A549 treated with dexamethasone at 1 μM for 4 hours (cell line): Measurements from ENCODE around the gene EVA1C. TPM values are rescaled to one million over a fixed set of nuclear protein-coding genes. Genes with fewer than 3 reads are reported as not detected.

Experiments
- total RNA-seq: library from RNA; stranded (reverse); fragments of 200-300 nt; extraction: Qiagen RNA extraction; gene quantifications from 5 replicates; pipeline ENCODE4 v1.2.3, GENCODE V29; 2022

Gene EVA1C, protein sequence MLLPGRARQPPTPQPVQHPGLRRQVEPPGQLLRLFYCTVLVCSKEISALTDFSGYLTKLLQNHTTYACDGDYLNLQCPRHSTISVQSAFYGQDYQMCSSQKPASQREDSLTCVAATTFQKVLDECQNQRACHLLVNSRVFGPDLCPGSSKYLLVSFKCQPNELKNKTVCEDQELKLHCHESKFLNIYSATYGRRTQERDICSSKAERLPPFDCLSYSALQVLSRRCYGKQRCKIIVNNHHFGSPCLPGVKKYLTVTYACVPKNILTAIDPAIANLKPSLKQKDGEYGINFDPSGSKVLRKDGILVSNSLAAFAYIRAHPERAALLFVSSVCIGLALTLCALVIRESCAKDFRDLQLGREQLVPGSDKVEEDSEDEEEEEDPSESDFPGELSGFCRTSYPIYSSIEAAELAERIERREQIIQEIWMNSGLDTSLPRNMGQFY
- 53.6 to 63.2 TPM (median 58.1 TPM) in 5 replicates for total RNA-seq

GRCh38 chr21:32412162-32413014 is at the start of gene EVA1C:
TSS of gene EVA1C (plus strand) at chr21:32412706. CDS start at chr21:32412854, 148 bp downstream.

GRCh38 chr21:32392880-32393676 is 19.4 kb upstream of the EVA1C start, which contains the start of gene URB1:
TSS of gene URB1 (minus strand) at chr21:32393012. CDS start at chr21:32392910, 102 bp downstream.

Other genes starting within 250 kb of the EVA1C start
- 13.3 to 15.0 TPM (median 14.7 TPM) in 5 replicates for gene MIS18A, start 133.7 kb upstream of the EVA1C start, total RNA-seq
- gene MRAP, start 113.9 kb upstream of the EVA1C start, total RNA-seq, result not detected in 5 replicates
- gene URB1, start 19.7 kb upstream of the EVA1C start, total RNA-seq, result 9.9 to 15.9 TPM (median 14.4 TPM) in 5 replicates
- gene TCP10L, start 172.8 kb downstream of the EVA1C start, total RNA-seq, result 0.37 to 0.75 TPM (median 0.59 TPM) in 5 replicates
- gene CFAP298, start 199.7 kb downstream of the EVA1C start, total RNA-seq, result 27.0 to 30.8 TPM (median 28.8 TPM) in 5 replicates